Endothelial cell of umbilical vein (primary cell): ENCODE data around the gene SMARCD2. TPM values are rescaled to one million over a fixed set of nuclear protein-coding genes. Genes with fewer than 3 reads are reported as not detected.

ENCODE experiments used
- BruUV-seq: library from RNA; stranded (reverse); fragments of 400-500 nt; replicated peaks from 2 replicates; lab custom pipeline; 2021; lab: Mats Ljungman, UMichigan
- CTCF ChIA-PET: fragments of 300-600, 350-600 bp; sonication (Branson Sonifier 250); formaldehyde crosslinking; loops from one replicate; lab custom pipeline; 2021; ENCODE audit warnings: antibody characterized with exemption, inconsistent platforms; lab: Charles Lee
- POLR2A ChIA-PET: fragments of 300-600, 350-600 bp; sonication (Branson Sonifier 250); formaldehyde crosslinking; loops from one replicate; lab custom pipeline; 2021; ENCODE audit warnings: antibody characterized with exemption, inconsistent platforms; lab: Charles Lee
- DNase-seq: peaks from one replicate; pipeline ENCODE4 v3.0.0-alpha.2; 2011; ENCODE audit warnings: low read depth, low spot score
- FAIRE-seq: peaks from 2 replicates; lab custom pipeline; 2011; peaks lifted over from hg19 to GRCh38; lab: Jason Lieb, UNC
- H2AFZ ChIP-seq: 2 replicates; pipeline ENCODE4 v1.6.0; 2012; ENCODE audit warnings: low read depth, low read length, control low read depth, inconsistent platforms
- H3K27ac ChIP-seq: 2 replicates; pipeline ENCODE4 v1.5.1; 2011; ENCODE audit warnings: low read depth, mild to moderate bottlenecking, control low read depth, low read length, moderate library complexity; ENCODE audit not compliant: insufficient read depth
- H3K27me3 ChIP-seq, 2 experiments: 2 replicates each; pipeline versions ENCODE4 v1.6.0 to v1.6.1; 2011; ENCODE audit warnings: low read length in 2 of 2, mixed read lengths in 1 of 2; ENCODE audit not compliant: control insufficient read depth in 2 of 2, insufficient read depth in 2 of 2
- H3K36me3 ChIP-seq, 2 experiments: 2 replicates in 1 of 2; 3 replicates in 1 of 2; pipeline ENCODE4 v1.5.1; 2011; ENCODE audit warnings: low read length in 2 of 2, mild to moderate bottlenecking in 1 of 2, moderate library complexity in 1 of 2; ENCODE audit not compliant: control insufficient read depth in 2 of 2, insufficient read depth in 2 of 2; ENCODE audit errors: extremely low read depth in 1 of 2
- H3K4me1 ChIP-seq: 3 replicates; pipeline ENCODE4 v1.5.1; 2011; ENCODE audit warnings: mild to moderate bottlenecking, low read length; ENCODE audit not compliant: control insufficient read depth, insufficient read depth; ENCODE audit errors: extremely low read depth
- H3K4me2 ChIP-seq: 2 replicates; pipeline ENCODE4 v1.6.1; 2011; ENCODE audit warnings: low read length, control low read depth, mixed read lengths; ENCODE audit not compliant: insufficient read depth
- H3K4me3 ChIP-seq, 3 experiments: fragments of 200-600 bp in 1 of 3; sonication (generic), shearing (Covaris generic) in 1 of 3; replicated peaks in 1 of 3; 2 replicates each; pipeline ENCODE4 v1.5.1; 2011 to 2016; ENCODE audit warnings: control low read depth in 3 of 3, low read length in 3 of 3, mild to moderate bottlenecking in 2 of 3, inconsistent platforms in 1 of 3, low read depth in 1 of 3, moderate library complexity in 1 of 3; ENCODE audit not compliant: insufficient read depth in 1 of 3
- H3K79me2 ChIP-seq: 2 replicates; pipeline ENCODE4 v1.6.0; 2012; ENCODE audit warnings: low read length, inconsistent platforms; ENCODE audit not compliant: control insufficient read depth, insufficient read depth
- H3K9ac ChIP-seq: replicated peaks from 2 replicates; pipeline ENCODE3; 2011; ENCODE audit warnings: low read length, control low read depth; ENCODE audit not compliant: insufficient read depth; ENCODE audit errors: extremely low read depth
- H3K9me1 ChIP-seq: replicated peaks from 3 replicates; pipeline ENCODE4 v1.6.0; 2011; ENCODE audit warnings: mild to moderate bottlenecking, low read length; ENCODE audit not compliant: control insufficient read depth, insufficient read depth; ENCODE audit errors: extremely low read depth
- H3K9me3 ChIP-seq: replicated peaks from 2 replicates; pipeline ENCODE4 v1.5.1; 2012; ENCODE audit warnings: low read length, inconsistent platforms; ENCODE audit not compliant: control insufficient read depth, insufficient read depth
- H4K20me1 ChIP-seq: replicated peaks from 2 replicates; pipeline ENCODE3; 2011; ENCODE audit warnings: mild to moderate bottlenecking, low read length; ENCODE audit not compliant: control insufficient read depth, insufficient read depth; ENCODE audit errors: extremely low read depth
- GATA2 ChIP-seq: IDR thresholded peaks from 2 replicates; pipeline ENCODE4 v1.7.0; 2011; ENCODE audit warnings: low read depth, mild to moderate bottlenecking, moderate library complexity, mixed read lengths, low read length; ENCODE audit not compliant: insufficient read length, insufficient read depth
- JUN ChIP-seq: IDR thresholded peaks from 2 replicates; pipeline ENCODE4 v1.6.1; 2011; ENCODE audit warnings: borderline replicate concordance, low read depth; ENCODE audit not compliant: insufficient read length, insufficient read depth
- MYC ChIP-seq: IDR thresholded peaks from one replicate; pipeline ENCODE4 v1.6.1; 2011; ENCODE audit warnings: mild to moderate bottlenecking, low read depth, low read length
- POLR2AphosphoS5 ChIP-seq: IDR thresholded peaks from 2 replicates; pipeline ENCODE4 v1.6.1; 2012; ENCODE audit warnings: low read depth, mild to moderate bottlenecking, control low read depth, low read length, moderate library complexity; ENCODE audit not compliant: insufficient read depth
- dilution Hi-C: fragments of 300-500 bp; cut with MboI; formaldehyde crosslinking; loops from one replicate; pipeline ENCODE4 v1.15.0; 2019; ENCODE audit warnings: low sequenced_read_pairs; ENCODE audit not compliant: extremely low pct_ligation_motif_present
- intact Hi-C: fragments of 100-400 bp; cut with micrococcal nuclease; formaldehyde crosslinking; loops from one replicate; pipeline ENCODE4 v1.10.0; 2022
- polyA plus RNA-seq, 4 experiments: library from polyadenylated mRNA; depleted of rRNA in 3 of 4; stranded (reverse) in 3 of 4; unstranded in 1 of 4; fragments of >200 nt; gene quantifications; 2 replicates each; pipeline versions ENCODE4 v1.2.1 to v1.2.3, GENCODE V29; 2011 to 2012; ENCODE audit warnings: missing spikeins in 1 of 4
- total RNA-seq: library from RNA; stranded (reverse); gene quantifications from 2 replicates; pipeline ENCODE4 v1.2.3, GENCODE V29; 2021
- TF ChIP-seq, protein P1 (sequence below), 2 donors: IDR thresholded peaks; 1 replicate in 1 of 2; 2 replicates in 1 of 2; pipeline ENCODE4 v1.5.1; 2011; ENCODE audit warnings: low read length in 2 of 2, mild to moderate bottlenecking in 2 of 2, moderate library complexity in 2 of 2, control low read depth in 1 of 2, inconsistent platforms in 1 of 2, low read depth in 1 of 2; ENCODE audit not compliant: insufficient read depth in 1 of 2; ENCODE audit errors: extremely low read depth in 1 of 2

The SMARCD2 gene
- total and polyA plus RNA-seq, 2 donors (not counting 3 experiments of a cell fraction or from before 2014, with no cell fraction given): 51.2 to 55.7 TPM

GRCh38 chr17:63835167-63835720 lies 7.2 kb downstream of the SMARCD2 start:
- H3K4me3 ChIP-seq: no peak overlapping the region
- peaks cover 24% of the 10 kb centered on the region for H3K79me2 ChIP-seq
- H3K4me1 ChIP-seq: peaks cover under 1% of the 10 kb centered on the region
- H3K36me3 ChIP-seq: peaks cover 21 to 45% of the 10 kb centered on the region in 2 experiments
- H3K27me3 ChIP-seq: no peaks in the 10 kb centered on the region
- no peak overlapping the region for H3K9ac ChIP-seq
- no TSS peak for BruUV-seq
- H3K4me2 ChIP-seq: no peak overlapping the region
- no peak for TF ChIP-seq GATA2
- DNase-seq (no peak), FAIRE-seq (no peak)
- no peaks in the 10 kb centered on the region for H4K20me1 ChIP-seq
- dilution Hi-C loops (no loop called here), intact Hi-C loops (loop anchor here (2.0 kb wide), 1 partner anchor 136 kb away; no protein-coding TSS in a partner anchor)
- POLR2A ChIA-PET: no interaction called here
- H3K9me1 ChIP-seq: no peaks in the 10 kb centered on the region
- no peaks in the 10 kb centered on the region for H3K9me3 ChIP-seq
- CTCF ChIA-PET: interaction anchor here (1.1 to 1.7 kb wide), 5 partner anchors 8 to 410 kb away, joined by 3 to 6 read pairs (median 6); no protein-coding TSS in a partner anchor
- H3K27ac ChIP-seq: no peak overlapping the region
- H2AFZ ChIP-seq: no peak overlapping the region

DNA sequence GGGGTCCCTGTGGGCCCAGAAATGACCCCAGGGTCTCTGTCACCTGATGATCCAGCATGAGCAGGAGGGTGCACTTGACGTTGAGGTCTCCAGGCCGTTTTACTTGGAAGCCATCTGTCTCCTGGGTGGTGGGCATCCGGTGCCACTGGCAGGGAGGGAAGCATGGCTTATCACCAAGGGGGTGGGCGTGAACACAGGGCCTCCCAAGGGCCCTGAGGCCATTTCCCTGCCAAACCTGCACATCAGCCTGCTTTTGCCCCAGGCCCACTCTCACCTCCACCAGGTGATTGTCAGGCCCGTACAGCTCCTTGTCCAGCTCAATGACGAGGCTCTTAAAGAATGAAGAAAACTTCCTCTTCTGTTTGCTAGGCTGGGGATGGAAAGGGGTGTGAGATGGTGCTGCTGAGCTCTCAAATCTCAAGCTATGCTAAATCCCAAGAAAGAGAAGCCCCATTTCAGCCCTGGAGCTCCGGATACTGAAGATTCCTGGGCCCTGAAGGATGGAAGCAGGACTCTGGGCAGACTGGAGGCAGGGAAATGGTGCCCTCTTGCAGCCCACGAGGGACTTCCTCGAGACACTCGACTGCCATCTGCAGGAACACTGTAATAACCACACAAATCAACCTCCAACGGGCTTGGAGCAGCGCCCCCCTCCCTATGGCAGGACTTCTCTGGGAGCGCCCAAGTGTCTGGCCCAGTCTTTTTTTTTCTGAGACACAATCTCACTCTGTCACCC lies 7.9 kb downstream of the SMARCD2 start:
- no peak overlapping the region for H3K27ac ChIP-seq
- CTCF ChIA-PET: interaction anchor here (1.1 to 1.8 kb wide), 6 partner anchors 8 to 409 kb away, joined by 3 to 7 read pairs (median 6); no protein-coding TSS in a partner anchor

More for the DNA sequence above, 7.9 kb downstream of the SMARCD2 start:
- dilution Hi-C loops (no loop called here), intact Hi-C loops (loop anchor here (2.0 kb wide), 1 partner anchor 136 kb away; no protein-coding TSS in a partner anchor)
- Histone ChIP-seq H3K4me3 (no peak overlapping the region), H3K27me3 (no peaks in the 10 kb centered on the region), H3K79me2 (peaks cover 23% of the 10 kb centered on the region), H3K9ac (no peak overlapping the region), H3K4me2 (no peak overlapping the region), H4K20me1 (no peaks in the 10 kb centered on the region), H2AFZ (no peak overlapping the region), H3K36me3 (peaks cover 23 to 51% of the 10 kb centered on the region in 2 experiments), H3K9me3 (no peaks in the 10 kb centered on the region), H3K9me1 (no peaks in the 10 kb centered on the region), H3K4me1 (no peaks in the 10 kb centered on the region)
- FAIRE-seq (peak; percentile 80), DNase-seq (peak; percentile 83)
- POLR2A ChIA-PET: no interaction called here
- no TSS peak for BruUV-seq
- TF ChIP-seq MYC (peak; percentile 13), JUN (no peak), POLR2AphosphoS5 (peak; percentile 46)
- TF ChIP-seq, protein P1, sequence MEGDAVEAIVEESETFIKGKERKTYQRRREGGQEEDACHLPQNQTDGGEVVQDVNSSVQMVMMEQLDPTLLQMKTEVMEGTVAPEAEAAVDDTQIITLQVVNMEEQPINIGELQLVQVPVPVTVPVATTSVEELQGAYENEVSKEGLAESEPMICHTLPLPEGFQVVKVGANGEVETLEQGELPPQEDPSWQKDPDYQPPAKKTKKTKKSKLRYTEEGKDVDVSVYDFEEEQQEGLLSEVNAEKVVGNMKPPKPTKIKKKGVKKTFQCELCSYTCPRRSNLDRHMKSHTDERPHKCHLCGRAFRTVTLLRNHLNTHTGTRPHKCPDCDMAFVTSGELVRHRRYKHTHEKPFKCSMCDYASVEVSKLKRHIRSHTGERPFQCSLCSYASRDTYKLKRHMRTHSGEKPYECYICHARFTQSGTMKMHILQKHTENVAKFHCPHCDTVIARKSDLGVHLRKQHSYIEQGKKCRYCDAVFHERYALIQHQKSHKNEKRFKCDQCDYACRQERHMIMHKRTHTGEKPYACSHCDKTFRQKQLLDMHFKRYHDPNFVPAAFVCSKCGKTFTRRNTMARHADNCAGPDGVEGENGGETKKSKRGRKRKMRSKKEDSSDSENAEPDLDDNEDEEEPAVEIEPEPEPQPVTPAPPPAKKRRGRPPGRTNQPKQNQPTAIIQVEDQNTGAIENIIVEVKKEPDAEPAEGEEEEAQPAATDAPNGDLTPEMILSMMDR (IDR thresholded peaks at IDR 0.05; ENCODE audit: extremely low read depth in 1 of 2, insufficient read depth in 1 of 2, low read depth in 1 of 2, low read length in 2 of 2): peak; percentile 51 to 76
